HepG2 (cell line): ENCODE results near the gene PAQR5. TPM values are rescaled to one million over a fixed set of nuclear protein-coding genes. Genes with fewer than 3 reads are reported as not detected.

Source experiments
- ATAC-seq: fragments of 200-7000 bp; cut with Tn5 transposase; 3 replicates; pipeline ENCODE4 v1.9.1; 2020; ENCODE audit warnings: mild to moderate bottlenecking, moderate library complexity
- BruUV-seq: library from RNA; stranded (reverse); fragments of 400-500 nt; replicated peaks from 2 replicates; lab custom pipeline; 2021; lab: Mats Ljungman, UMichigan
- CTCF ChIA-PET: fragments of 300-600 bp; formaldehyde crosslinking; extraction: SDS; loops from one replicate; lab custom pipeline; 2021; ENCODE audit warnings: low total read pairs, inconsistent platforms, low intra/inter-chr PET ratio; lab: Yijun Ruan, JAX
- POLR2A ChIA-PET: fragments of 350-600 bp; sonication (Branson Sonifier 250); formaldehyde crosslinking; loops from one replicate; lab custom pipeline; 2020; ENCODE audit warnings: antibody characterized with exemption, inconsistent platforms; lab: Yijun Ruan, JAX
- DNase-seq: peaks from one replicate; pipeline ENCODE4 v3.0.0-alpha.2; 2015; ENCODE audit warnings: low spot score
- FAIRE-seq: peaks from 3 replicates; lab custom pipeline; 2011; peaks lifted over from hg19 to GRCh38; lab: Jason Lieb, UNC
- H2AFZ ChIP-seq: one replicate; pipeline ENCODE4 v1.6.1; 2011; ENCODE audit warnings: low read length, inconsistent platforms
- H3K27ac ChIP-seq: fragments of 300-600 bp; 3 replicates; pipeline ENCODE4 v1.8.0; 2011; ENCODE audit warnings: mixed run types, mild to moderate bottlenecking, mixed read lengths, low read length, inconsistent platforms; ENCODE audit not compliant: insufficient read depth; ENCODE audit errors: extremely low read length
- H3K27me3 ChIP-seq, 2 experiments: fragments of 200-600 bp in 1 of 2; 2 replicates in 1 of 2; 3 replicates in 1 of 2; pipeline versions ENCODE4 v1.6.0 to v1.8.0; 2011; ENCODE audit warnings: low read length in 2 of 2, mild to moderate bottlenecking in 2 of 2, moderate library complexity in 2 of 2, inconsistent platforms in 1 of 2; ENCODE audit not compliant: insufficient read depth in 2 of 2, control insufficient read depth in 1 of 2
- H3K36me3 ChIP-seq, 2 experiments: fragments of 200-600 bp in 1 of 2; replicated peaks in 1 of 2; 2 replicates in 1 of 2; 3 replicates in 1 of 2; pipeline versions ENCODE4 v1.5.1 to v1.8.0; 2011; ENCODE audit warnings: low read length in 2 of 2, inconsistent platforms in 1 of 2; ENCODE audit not compliant: insufficient read depth in 2 of 2, control insufficient read depth in 1 of 2
- H3K4me1 ChIP-seq: 2 replicates; pipeline ENCODE4 v1.5.1; 2012; ENCODE audit warnings: low read length, inconsistent platforms; ENCODE audit not compliant: insufficient read depth
- H3K4me2 ChIP-seq: 2 replicates; pipeline ENCODE4 v1.6.0; 2011; ENCODE audit warnings: low read depth, low read length, inconsistent platforms
- H3K4me3 ChIP-seq, 3 experiments: fragments of 200-600 bp in 1 of 3; sonication (generic), shearing (Covaris generic) in 1 of 3; replicated peaks in 1 of 3; 2 replicates each; pipeline ENCODE4 v1.5.1; 2011 to 2016; ENCODE audit warnings: low read length in 3 of 3, inconsistent platforms in 2 of 3, low read depth in 2 of 3, mild to moderate bottlenecking in 2 of 3, control low read depth in 1 of 3, mixed read lengths in 1 of 3; ENCODE audit not compliant: insufficient read depth in 1 of 3
- H3K79me2 ChIP-seq: one replicate; pipeline ENCODE4 v1.6.1; 2011; ENCODE audit warnings: low read length, inconsistent platforms; ENCODE audit not compliant: insufficient read depth
- H3K9ac ChIP-seq: 2 replicates; pipeline ENCODE4 v1.6.0; 2011; ENCODE audit warnings: mild to moderate bottlenecking, low read depth, low read length, inconsistent platforms; ENCODE audit not compliant: insufficient read depth
- H3K9me3 ChIP-seq: 2 replicates; pipeline ENCODE4 v1.5.1; 2012; ENCODE audit warnings: mild to moderate bottlenecking, low read length
- H4K20me1 ChIP-seq: 2 replicates; pipeline ENCODE4 v1.6.0; 2011; ENCODE audit warnings: inconsistent platforms, mild to moderate bottlenecking, low read length, moderate library complexity; ENCODE audit not compliant: insufficient read depth
- JUN ChIP-seq: sonication (generic); formaldehyde crosslinking; IDR thresholded peaks from 2 replicates; pipeline ENCODE4 v1.4.0; 2020; ENCODE audit warnings: mild to moderate bottlenecking, missing genetic modification reagents
- MAFF ChIP-seq: IDR thresholded peaks from 2 replicates; pipeline ENCODE4 v1.6.1; 2011; ENCODE audit warnings: low read depth, low read length, improper control_type of control experiment
- SALL1 ChIP-seq: sonication (generic); formaldehyde crosslinking; IDR thresholded peaks from 2 replicates; pipeline ENCODE4 v1.8.0; 2022; ENCODE audit warnings: mild to moderate bottlenecking, missing genetic modification reagents
- SALL2 ChIP-seq: sonication (generic); formaldehyde crosslinking; IDR thresholded peaks from 2 replicates; pipeline ENCODE4 v1.8.1; 2023; ENCODE audit warnings: mild to moderate bottlenecking, missing genetic modification reagents, inconsistent platforms
- SNAI1 ChIP-seq: sonication (generic); formaldehyde crosslinking; IDR thresholded peaks from 2 replicates; pipeline ENCODE4 v1.5.0; 2020; ENCODE audit warnings: mild to moderate bottlenecking, missing genetic modification reagents, borderline replicate concordance
- TEAD3 ChIP-seq: optimal IDR thresholded peaks from 2 replicates; pipeline ENCODE3; 2016; ENCODE audit warnings: borderline replicate concordance
- ZFY ChIP-seq: sonication (generic); formaldehyde crosslinking; IDR thresholded peaks from 2 replicates; pipeline ENCODE4 v1.4.0; 2020; ENCODE audit warnings: missing genetic modification reagents
- ZNF33B ChIP-seq: sonication (generic); formaldehyde crosslinking; IDR thresholded peaks from 2 replicates; pipeline ENCODE4 v1.5.1; 2020; ENCODE audit warnings: mild to moderate bottlenecking, missing genetic modification reagents
- ZNF432 ChIP-seq: sonication (generic); formaldehyde crosslinking; IDR thresholded peaks from 2 replicates; pipeline ENCODE4 v1.5.0; 2020; ENCODE audit warnings: missing genetic modification reagents, mild to moderate bottlenecking, borderline replicate concordance
- WGBS: methylation state at CpG from one replicate; pipeline ENCODE4 v1.1.6; 2017; ENCODE audit warnings: low lambda C conversion rate; 5-methylcytosine and 5-hydroxymethylcytosine counted together
- in situ Hi-C: cut with HindIII; loops from 2 replicates; pipeline ENCODE4 v1.10.0; 2017; ENCODE audit warnings: low pct_unique_long_range_greater_than_20kb; ENCODE audit not compliant: extremely low pct_ligation_motif_present
- intact Hi-C: fragments of 100-400 bp; cut with micrococcal nuclease; formaldehyde crosslinking; loops from one replicate; pipeline ENCODE4 v1.10.0; 2022; ENCODE audit not compliant: unreplicated experiment
- polyA plus RNA-seq, 8 experiments: library from polyadenylated mRNA; depleted of rRNA in 3 of 8; stranded (reverse) in 7 of 8; unstranded in 1 of 8; fragments of >200 nt; fragmentation: Illumina TruSeq in 4 of 8; extraction: Trizol in 4 of 8; gene quantifications; 2 replicates each; pipeline versions ENCODE4 v1.2.1 to v1.2.3, GENCODE V29; 2011 to 2016; ENCODE audit warnings: low read depth in 4 of 8, missing spikeins in 1 of 8, mixed read lengths in 1 of 8; ENCODE audit not compliant: insufficient read depth in 1 of 8
- total RNA-seq, 5 experiments: library from RNA; depleted of rRNA; stranded (reverse); fragments of >200 nt; fragmentation: Illumina TruSeq; extraction: Trizol; gene quantifications; 2 replicates each; pipeline ENCODE4 v1.2.3, GENCODE V29; 2016; ENCODE audit warnings: low read depth in 1 of 5
- TF ChIP-seq, protein P1 (sequence below): sonication (generic); formaldehyde crosslinking; IDR thresholded peaks from 2 replicates; pipeline ENCODE4 v1.8.1; 2023; ENCODE audit warnings: mild to moderate bottlenecking, inconsistent platforms, moderate library complexity, missing genetic modification reagents, borderline replicate concordance
- TF ChIP-seq, protein P2 (sequence below): sonication (generic); formaldehyde crosslinking; IDR thresholded peaks from 2 replicates; pipeline ENCODE4 v1.4.0; 2020; ENCODE audit warnings: missing genetic modification reagents
- TF ChIP-seq, protein P3 (sequence below): sonication (generic); formaldehyde crosslinking; IDR thresholded peaks from 2 replicates; pipeline ENCODE4 v1.5.0; 2020; ENCODE audit warnings: mild to moderate bottlenecking, missing genetic modification reagents

The PAQR5 gene
- total and polyA plus RNA-seq, 2 of the 13 experiments (the other 11 are each of a cell fraction or from before 2014, with no cell fraction given) = 0.53 to 1.3 TPM

DNA sequence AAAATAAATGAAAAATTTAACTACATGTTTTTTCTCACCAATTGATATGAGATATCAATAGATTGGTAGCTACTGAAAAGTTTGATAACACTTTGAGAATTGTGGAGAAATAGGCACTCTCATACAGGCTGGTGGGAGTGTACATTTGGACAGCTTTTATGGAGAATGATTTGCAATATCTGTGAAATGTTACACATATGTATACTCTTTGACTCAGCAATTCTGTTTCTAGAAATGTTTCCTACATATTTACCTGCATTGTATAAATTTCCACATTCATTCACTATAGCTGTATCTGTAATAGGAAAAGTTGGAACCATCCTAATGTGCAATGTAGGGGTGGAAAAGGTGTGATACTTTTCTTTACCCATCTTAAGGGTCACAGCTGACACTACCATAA, 113.6 kb downstream of the PAQR5 start:
- CTCF ChIA-PET = no interaction called here
- no peak overlapping the region for H3K27ac ChIP-seq
- POLR2A ChIA-PET = no interaction called here
- no peak for TF ChIP-seq SALL2 (CRISPR knock-in tag)
- TF ChIP-seq ZNF33B (CRISPR knock-in tag) = no peak
- no peak for TF ChIP-seq SALL1 (CRISPR knock-in tag)
- no peak overlapping the region for H3K4me3 ChIP-seq
- H3K27me3 ChIP-seq = no peaks in the 10 kb centered on the region
- in situ Hi-C loops = no loop called here
- H3K9ac ChIP-seq = no peak overlapping the region
- H3K79me2 ChIP-seq = peaks cover 22% of the 10 kb centered on the region
- no peak for DNase-seq
- H3K9me3 ChIP-seq = no peaks in the 10 kb centered on the region
- no peaks in the 10 kb centered on the region; the same call in 1 of the 2 replicates for H4K20me1 ChIP-seq
- H3K4me2 ChIP-seq = no peak overlapping the region
- H3K36me3 ChIP-seq = peaks cover 0 to under 1% of the 10 kb centered on the region in 2 experiments; a peak in 1 of 5 replicates
- no TSS peak for BruUV-seq
- no peak for FAIRE-seq
- H3K4me1 ChIP-seq = peaks cover 25% of the 10 kb centered on the region
- H2AFZ ChIP-seq = no peak overlapping the region
- ATAC-seq = no peak
- intact Hi-C loops = no loop called here

DNA sequence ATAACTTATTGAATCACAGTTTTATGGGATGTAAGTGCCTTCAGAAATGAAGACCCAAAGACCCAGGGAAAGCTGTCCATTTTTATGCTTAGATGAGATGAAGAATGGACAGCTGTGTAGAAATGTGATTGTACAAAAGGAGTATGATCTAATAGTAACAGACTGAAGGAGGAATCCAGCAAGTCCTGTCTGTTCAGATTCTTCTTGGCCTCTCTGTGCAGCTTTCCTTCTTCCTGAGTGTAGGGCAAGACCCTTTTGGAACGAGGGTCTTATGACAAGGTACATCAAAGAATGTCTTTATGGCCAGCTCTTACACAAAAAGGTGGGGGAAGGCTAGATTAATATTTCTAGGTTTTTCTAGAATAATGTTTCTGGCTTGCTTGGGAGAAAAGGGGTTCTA, 114.0 kb downstream of the PAQR5 start:
- BruUV-seq = no TSS peak
- no peak for ATAC-seq
- DNase-seq = no peak
- H3K27me3 ChIP-seq = no peaks in the 10 kb centered on the region
- peaks cover 26% of the 10 kb centered on the region for H3K79me2 ChIP-seq
- H2AFZ ChIP-seq = no peak overlapping the region
- H3K9me3 ChIP-seq = no peaks in the 10 kb centered on the region
- H4K20me1 ChIP-seq = no peaks in the 10 kb centered on the region; the same call in 1 of the 2 replicates
- intact Hi-C loops (no loop called here), in situ Hi-C loops (no loop called here)
- ChIA-PET CTCF (no interaction called here), POLR2A (no interaction called here)
- FAIRE-seq = no peak
- 74% methylated on average over 1 of the region's 1 CpG for WGBS
- H3K4me2 ChIP-seq = no peak overlapping the region
- H3K9ac ChIP-seq = no peak overlapping the region
- H3K4me3 ChIP-seq = no peak overlapping the region
- H3K27ac ChIP-seq = no peak overlapping the region
- H3K36me3 ChIP-seq = peaks cover 0 to 5% of the 10 kb centered on the region in 2 experiments; a peak in 2 of 5 replicates
- peaks cover 27% of the 10 kb centered on the region for H3K4me1 ChIP-seq
- TF ChIP-seq, protein P1, sequence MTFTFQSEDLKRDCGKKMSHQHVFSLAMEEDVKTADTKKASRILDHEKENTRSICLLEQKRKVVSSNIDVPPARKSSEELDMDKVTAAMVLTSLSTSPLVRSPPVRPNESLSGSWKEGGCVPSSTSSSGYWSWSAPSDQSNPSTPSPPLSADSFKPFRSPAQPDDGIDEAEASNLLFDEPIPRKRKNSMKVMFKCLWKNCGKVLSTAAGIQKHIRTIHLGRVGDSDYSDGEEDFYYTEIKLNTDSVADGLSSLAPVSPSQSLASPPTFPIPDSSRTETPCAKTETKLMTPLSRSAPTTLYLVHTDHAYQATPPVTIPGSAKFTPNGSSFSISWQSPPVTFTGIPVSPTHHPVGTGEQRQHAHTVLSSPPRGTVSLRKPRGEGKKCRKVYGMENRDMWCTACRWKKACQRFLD (CRISPR knock-in tag) = no peak
- TF ChIP-seq JUN (CRISPR knock-in tag) = no peak
- TF ChIP-seq MAFF = no peak
- TF ChIP-seq ZFY (CRISPR knock-in tag) = no peak
- TF ChIP-seq, protein P2, sequence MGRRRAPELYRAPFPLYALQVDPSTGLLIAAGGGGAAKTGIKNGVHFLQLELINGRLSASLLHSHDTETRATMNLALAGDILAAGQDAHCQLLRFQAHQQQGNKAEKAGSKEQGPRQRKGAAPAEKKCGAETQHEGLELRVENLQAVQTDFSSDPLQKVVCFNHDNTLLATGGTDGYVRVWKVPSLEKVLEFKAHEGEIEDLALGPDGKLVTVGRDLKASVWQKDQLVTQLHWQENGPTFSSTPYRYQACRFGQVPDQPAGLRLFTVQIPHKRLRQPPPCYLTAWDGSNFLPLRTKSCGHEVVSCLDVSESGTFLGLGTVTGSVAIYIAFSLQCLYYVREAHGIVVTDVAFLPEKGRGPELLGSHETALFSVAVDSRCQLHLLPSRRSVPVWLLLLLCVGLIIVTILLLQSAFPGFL (CRISPR knock-in tag) = no peak
- TF ChIP-seq ZNF432 (CRISPR knock-in tag) = no peak
- TF ChIP-seq SNAI1 (CRISPR knock-in tag) = no peak
- TF ChIP-seq, protein P3, sequence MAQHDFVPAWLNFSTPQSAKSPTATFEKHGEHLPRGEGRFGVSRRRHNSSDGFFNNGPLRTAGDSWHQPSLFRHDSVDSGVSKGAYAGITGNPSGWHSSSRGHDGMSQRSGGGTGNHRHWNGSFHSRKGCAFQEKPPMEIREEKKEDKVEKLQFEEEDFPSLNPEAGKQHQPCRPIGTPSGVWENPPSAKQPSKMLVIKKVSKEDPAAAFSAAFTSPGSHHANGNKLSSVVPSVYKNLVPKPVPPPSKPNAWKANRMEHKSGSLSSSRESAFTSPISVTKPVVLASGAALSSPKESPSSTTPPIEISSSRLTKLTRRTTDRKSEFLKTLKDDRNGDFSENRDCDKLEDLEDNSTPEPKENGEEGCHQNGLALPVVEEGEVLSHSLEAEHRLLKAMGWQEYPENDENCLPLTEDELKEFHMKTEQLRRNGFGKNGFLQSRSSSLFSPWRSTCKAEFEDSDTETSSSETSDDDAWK = no peak
- no peak for TF ChIP-seq TEAD3 (CRISPR knock-in tag)
